SKM-1 treated with dmso at 0.1 percent for 144 hours (cell line): ENCODE data around the gene RAB14.
A peak's percentile ranks its signal among the peaks of the same experiment; 100 is the strongest.

Experiments
- DNase-seq: peaks from one replicate; lab custom pipeline; 2025; ENCODE audit not compliant: unreplicated experiment; lab: John Stamatoyannopoulos, UW

Gene RAB14

DNA sequence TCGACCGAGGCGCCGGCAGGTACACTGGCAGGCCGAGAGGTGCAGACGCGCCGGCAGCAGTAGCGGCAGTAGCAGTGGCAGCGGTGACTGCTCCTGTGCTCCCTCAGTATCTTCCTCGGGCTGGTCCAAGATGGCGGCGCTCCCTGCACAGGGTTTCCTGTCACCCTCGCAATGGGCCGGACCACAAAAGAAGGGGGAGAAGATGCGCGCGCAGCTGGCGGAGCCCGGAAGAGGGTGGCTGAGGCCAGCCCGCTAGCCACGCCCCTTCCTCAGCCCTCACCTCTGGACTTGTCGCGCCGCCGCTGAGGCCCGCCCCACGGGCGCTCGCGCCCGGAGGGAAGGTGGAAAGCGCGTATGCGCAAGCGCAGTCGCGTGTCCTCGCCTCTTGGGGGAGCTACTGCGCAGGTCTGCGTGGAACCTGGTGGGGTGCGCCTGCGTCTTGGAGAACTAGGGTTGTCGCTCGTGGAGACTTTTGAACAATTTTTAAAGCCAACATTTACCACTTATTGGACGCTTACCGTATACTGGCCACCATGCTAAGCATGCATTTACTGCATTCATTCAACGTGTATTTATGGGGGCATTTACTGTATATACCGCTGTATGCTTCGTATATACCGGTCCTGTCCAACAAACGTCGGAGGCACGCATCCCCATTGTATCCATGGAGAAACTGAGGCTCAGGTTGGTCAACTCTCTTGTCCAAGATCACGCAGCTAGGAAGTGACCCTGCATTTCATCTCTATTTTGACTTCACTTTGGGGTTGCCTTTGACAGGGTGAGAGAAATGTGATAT, at the start of gene RAB14:
Gene RAB14, minus strand, starts transcription at position 132 of the 796 bp plus-strand sequence. CDS start 8,457 bp downstream, outside the sequence.
- DNase-seq = peak; percentile 99

DNA sequence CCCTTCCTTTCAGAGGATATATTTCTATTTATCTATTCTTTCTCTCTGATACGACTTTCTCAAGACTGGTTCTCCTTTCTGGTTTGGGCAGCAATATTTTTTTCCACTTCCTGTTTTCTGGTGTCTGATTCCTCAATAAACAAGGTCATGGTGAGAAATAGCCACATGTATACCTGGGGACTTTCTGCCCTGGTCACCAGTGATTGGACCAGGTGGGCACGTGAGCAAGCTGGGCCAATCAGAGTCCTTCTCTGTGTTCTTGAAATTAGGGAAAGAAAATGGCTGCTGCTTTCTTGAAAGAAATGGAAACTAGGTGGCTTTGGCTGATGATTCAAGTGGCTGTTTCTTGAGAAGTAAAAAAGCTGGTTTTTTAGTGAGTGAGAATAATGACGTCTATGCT, 47.9 kb upstream of the RAB14 start:
- peak; percentile 84 for DNase-seq

DNA sequence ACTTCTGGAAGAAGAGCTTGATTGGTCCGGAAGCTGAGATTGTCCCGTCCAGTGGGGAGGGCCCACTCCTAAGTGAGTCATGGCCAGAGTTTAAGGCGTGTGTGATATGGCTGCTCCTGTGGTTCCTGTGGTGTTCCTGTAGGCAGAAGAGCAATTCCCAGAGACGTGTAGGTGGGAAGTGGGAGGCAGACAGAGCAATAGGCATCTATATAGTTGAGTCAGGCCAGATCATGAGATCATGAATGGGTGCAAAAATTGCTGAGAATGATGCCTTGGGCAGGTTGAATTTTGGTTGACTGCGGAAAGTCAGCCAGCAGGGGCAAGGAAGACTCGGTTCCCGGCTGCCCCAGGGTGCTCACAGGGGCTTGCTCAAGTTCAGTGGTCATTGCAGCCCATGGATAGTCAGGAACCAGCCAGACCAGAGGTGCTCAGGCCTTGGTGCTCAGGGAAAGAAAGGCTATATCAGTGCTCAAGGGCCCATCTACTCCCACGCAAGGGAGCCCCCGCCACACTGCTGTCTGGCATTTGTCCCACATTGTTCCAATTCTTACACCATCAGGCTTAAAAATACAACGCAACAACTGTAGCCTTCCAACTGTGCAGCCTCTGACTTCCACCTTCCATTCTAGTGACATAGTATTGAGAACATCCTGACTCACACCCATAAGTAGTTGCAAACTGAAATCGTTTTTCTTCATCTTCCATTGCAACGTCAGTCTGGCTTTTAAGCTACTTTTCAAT, 45.3 kb upstream of the RAB14 start:
- DNase-seq = peak; percentile 28

DNA sequence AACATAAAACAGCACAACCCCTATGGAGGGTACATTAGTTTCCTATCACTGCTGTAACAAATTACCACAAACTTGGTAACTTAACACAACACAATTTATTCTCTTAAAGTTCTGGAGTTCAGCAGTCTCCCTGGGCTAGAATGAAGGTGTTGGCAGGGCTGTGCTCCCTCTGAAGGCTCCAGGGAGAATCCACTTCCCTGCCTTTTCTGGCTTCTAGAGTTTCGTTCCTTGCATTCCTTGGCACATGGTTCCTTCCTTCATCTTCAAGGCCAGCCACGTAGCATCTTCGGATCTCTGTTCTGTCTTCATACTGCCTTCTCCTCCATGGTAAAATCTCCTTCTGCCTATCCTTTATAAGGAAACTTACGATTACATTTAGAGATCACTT, 41.3 kb upstream of the RAB14 start:
- DNase-seq = no peak

DNA sequence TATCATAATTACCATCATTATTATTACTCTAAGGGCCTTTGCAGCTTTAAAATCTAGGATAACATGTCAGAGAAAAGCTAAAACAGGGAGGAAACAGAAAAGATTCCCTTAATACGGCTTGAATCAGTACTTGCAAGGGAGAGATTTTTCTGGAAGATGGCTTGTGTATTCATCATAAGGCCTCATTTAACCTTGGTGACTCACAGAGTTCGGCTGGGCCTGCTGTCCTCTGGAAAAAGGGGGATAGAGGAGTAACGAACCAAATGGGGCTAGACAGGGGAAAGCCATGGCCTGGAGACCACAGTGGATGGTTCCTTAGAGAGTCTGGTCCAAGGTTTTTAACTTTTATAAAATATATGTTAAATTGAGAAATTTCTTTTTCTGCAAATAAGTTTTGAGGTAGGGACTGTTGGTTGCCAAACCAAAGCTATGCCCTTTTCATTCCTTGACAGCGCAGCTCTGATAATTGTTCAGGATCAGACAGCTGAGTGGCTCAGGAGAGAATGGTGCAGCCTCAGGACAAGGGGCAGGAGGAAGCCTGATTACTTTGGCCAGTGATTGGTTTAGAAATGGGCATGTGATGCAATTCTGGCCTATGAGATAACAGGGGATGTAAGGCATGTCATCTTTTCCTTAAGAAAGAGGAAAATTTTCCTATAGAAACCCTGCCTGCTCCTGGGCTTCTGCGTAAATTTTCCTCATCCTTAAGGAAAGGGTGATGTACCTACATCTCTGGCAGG, 40.7 kb upstream of the RAB14 start:
- no peak for DNase-seq

DNA sequence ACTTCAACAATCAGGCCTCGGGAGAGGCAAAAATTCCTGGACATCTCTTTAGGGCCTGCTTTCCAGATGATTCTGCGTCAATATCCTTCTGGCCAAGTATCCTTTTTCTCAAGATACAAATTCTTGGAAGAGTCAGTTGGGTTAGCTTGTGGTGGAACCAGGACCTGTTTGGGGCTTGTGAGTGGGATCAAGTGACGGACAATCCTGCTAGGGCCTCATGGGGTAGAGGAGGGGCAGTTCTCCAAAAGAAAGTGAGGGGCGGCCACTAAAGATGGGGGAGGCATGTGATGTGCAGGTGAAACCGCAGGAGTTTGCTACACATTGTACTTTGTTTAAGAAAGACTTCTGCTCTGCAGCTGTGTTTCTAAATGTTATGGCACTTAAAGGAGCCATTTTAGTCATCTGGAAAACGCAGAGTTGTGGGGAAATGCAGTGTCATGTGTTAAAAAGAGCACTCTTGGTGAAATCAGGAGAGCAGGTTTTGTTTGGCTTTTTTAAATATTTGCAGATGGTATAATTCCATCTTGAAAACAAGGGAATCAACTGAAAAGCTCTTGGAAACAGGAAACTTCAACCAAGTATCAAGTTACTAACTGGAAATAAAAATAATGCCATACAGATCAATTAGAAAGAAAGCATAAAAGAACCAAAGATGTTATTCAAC, 38.9 kb upstream of the RAB14 start:
- DNase-seq = no peak

DNA sequence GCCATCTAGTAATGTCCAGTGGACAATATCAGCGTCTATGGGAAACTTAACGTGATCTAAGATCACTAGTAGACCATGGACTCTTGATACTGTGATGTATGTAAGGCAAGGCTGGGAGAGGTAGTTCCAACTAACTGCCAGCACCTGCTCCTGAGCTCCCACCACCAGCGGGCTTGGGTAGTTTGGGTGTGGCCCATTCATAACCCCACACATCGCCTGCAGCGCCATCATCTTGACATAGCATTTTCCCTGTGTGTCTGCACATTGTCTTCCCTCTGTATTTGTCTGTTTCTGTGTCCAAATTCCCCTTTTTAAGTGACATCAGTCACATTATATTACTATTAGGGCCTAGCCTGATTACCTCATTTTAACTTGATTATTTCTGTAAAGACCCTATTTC, 38.2 kb upstream of the RAB14 start:
- DNase-seq = no peak

DNA sequence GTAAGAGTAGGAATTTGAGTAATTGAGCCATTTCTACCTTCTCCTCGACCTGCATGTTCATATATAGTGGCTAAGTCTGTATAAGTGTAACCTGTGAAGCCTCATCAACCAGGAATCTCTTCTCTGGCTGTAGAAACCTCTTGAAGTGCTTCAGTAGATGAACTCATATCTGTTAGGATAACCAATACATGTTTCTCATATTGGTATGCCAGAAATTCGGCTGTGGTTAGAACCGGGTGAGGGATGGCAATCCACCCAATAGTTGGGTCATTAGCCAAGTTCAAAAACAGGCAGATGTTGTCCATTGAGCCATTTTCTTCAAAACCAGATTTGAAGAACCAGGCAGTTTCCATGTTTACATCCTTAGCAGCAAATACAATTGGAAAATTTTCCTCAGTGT, 37.4 kb upstream of the RAB14 start:
- no peak for DNase-seq

DNA sequence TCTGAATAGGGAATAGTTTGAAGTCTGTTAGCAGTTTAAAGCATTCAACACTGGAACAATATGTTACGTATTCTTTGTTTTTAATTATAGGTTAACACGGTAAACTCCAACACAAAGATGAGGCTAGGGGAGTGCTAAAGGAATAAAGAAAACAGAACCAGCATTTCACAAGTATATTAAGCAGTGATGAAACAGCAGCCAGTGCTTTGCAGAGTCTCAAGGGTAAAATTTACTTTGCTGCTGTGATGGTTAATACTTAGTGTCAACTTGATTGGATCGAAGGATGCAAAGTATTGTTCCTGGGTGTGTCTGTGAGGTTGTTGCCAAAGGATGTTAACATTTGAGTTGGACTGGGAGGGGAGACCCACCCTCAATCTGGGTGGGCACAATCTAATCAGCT, 36.2 kb upstream of the RAB14 start:
- DNase-seq = no peak

DNA sequence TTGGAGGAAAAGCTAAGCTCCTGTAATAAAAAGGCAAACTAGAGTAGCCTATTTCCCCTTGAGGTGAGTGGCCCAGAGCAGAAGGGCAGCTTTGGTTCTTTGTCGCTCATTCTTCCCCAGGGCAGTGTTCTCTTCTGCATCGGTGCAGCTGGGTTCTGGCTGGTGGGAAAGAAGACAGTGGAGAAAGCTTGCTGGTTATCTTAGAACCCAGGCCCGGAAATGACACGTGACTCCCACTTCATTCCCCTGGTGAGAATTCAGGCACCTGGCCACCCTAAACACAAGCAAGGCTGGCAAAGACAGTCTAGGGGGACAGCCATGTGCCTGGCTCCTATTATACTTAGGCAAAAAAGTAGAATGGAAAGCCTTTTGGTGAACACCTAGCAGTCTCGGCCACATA, 33.8 kb upstream of the RAB14 start:
- DNase-seq = no peak

DNA sequence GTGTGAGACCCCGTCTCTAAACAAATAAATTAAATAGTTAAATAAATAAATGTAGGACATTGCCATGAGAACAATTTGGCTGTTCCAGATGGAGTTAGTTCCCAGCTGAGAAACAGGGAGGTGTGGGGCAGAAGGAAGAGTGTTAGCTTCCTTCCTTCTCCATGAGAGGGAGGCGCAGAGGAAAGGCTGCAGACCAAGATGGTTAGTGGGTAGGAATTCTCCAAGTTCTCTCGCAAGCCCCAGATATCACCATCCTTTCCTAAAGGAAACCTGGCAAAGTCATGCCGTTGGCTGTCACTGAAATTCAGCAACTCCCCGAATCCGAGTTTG, 33.1 kb upstream of the RAB14 start:
- no peak for DNase-seq

DNA sequence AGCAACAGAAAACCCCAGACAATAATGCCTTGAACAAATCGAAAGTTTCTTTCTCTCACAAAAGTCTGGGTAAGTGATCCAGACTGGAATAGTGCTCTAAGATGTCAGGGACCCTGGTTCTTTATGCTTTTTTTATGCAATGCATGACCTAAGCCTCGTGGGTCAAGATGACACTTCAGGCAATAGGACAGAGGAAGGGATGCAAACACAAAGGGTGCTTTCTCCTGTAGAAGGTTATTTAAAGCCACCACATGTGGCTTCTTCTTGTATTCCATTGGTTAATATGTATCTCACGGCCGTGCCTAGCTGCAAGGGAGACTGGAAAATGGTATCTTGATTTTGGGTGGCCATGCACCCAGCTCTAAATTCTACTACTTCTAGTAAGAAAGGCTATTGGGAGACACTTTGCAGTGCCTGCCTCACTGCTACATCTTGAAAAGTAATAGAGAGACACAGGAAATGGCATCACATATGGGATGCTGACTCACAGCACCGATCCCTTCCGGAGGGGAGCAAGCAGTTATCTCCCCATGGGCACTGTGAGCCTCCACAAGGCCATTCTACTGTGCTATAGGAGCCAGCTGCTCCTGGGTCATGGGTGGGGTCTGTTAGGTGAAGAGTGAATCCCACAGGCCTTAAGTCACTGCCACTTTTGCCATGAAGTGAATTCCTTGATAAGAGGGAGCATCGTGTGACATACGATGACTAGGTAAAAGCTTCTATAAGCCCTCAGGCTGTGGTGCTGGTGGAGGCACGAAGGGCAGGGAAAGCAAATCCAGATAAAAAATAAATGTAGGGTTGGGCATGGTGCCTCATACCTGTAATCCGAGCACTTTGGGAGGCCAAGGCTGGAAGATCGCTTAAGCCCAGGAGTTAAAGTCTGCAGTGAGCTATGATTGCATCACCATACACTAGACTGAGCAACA, 32.5 kb upstream of the RAB14 start:
- peak; percentile 34 for DNase-seq

DNA sequence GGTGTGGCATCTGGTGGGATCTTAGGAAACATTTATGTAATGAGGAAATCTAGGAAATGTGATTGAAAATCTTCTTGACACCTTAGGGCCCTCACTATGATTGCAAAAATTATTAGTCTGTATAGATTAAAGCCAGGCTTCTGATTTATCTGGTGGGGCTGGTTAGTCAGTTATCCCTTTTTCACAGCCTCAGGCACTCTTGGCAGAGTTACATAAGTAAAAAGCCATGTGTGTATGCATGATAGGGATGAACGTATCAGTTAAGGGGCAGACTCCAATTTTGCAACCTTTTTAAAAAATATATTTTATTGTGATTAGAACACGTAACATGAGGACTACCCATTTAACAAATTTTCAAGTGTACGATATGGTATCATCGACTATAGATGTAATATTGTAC, 30.6 kb upstream of the RAB14 start:
- no peak for DNase-seq

DNA sequence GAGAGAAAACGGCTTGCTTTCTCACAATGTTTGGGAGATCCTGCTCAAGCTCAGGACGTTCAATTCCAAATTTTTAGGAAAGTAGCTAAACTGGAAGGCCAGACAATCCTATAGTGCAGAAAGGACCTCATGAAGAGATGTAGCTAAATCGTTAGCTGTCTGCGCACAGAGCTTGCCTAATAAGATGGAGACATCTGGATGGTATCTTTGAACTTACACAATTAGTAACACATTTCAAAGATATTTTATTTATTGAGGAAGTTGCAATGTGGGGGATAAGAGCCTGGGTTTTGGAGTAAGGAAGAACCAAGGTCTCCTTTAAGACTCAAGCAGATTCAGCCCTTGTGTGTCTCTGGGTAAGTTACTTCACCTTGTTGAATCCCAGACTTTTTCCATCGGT, 28.6 kb upstream of the RAB14 start:
- no peak for DNase-seq

DNA sequence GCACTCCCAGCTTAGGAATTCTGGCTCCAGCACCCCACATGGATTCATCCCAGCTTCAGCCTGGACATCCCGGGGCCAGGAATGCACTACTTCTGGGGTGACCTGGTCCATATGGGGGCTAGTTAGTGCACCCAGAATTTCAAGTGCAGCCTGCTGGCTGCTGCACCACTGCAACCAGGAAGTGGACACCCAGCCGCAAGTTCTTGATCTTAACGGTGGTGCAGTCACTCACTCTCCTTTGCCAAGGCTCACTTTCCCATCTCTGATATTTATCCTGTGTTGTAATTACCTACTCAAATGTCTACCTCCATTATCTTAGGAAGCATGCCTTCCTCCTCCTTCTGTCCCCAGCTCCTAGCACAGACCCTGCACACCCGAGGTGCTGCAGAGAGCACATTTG, 26.2 kb upstream of the RAB14 start:
- no peak for DNase-seq

DNA sequence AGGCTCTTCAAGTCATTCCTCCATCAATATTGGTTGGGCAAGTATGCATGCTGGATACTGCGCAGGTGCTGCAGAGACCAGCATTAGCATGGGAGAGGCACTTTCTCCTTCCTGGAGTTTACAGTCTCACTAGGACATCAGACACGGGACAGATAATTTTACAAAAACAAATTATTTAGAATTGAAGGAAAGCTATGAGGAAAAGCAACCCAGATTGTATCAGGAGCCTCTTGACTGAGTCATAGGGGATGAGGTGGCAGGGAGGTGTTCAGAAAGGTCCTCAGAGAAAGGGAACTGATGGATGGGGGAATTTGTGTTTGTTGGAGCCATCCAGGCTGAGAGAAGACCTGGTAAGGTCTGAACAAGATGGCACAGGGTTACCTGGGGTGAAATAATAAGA, 24.5 kb upstream of the RAB14 start:
- DNase-seq = no peak

DNA sequence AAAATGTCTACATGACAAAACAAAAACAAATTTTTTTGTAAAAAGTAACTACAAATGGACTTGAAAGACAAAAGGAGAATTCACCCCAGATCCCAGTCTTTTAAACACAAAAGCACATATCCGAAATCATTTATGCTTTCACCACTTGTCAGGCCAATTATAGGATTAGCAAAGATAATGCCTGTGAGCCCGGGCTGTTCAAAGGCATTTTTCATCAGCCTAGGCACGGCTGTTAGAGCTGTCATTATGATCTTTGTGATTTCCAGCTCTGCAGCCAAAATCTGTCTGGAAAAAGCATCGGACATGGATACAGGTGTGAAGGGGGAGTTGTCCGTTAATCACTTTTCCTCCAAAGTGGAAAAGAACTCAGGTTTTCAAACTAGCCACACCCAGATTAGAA, 23.6 kb upstream of the RAB14 start:
- DNase-seq = no peak

DNA sequence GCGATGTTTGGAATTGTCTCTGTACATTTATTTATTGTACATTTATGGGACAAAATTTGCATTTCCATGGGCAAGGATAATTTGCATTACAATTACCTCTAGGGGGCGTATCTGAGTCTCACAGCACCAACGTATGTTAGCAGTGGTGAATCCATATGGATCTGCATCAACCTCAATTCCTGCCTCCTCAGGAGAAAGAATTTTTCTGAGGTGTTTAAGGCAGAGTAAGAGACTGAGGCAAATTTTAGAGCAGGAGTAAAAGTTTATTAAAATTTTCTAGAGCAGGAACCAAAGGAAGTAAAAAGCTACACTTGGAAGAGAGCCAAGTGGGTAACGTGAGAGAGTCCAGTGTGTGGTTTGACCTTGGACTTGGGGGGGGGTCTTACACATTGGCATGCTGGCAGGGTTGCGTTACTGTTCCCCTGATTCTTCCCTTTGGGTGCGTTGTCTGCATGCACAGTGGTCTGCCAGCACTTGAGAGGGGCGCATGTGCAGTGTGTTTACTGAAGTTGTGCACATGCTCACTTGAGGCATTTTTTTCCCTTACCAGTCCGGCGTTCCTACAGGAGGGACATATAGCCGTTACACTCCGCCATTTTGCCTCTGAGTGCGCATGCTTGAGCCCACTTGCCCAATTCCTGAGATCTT, 21.0 kb upstream of the RAB14 start:
- peak; percentile 31 for DNase-seq

DNA sequence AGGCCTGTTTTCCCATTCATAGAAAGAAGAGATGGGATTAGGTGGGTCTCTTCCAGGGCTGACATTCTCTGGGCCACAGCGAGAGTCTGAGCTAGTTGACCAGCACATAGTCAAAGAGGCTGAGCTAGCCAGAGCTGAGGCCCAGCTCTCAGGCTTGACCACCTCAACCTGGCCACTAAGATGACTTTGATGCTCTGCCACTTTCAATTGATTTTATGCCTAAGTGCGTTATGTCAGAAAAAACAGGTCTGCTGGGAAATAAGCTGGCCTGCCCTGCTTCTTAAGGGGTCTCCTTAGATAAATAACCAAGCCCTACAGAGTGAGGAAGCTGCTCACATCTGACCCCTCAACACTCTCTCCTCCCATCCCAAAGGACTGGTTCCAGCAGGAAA, 20.0 kb upstream of the RAB14 start:
- no peak for DNase-seq
